SU-DHL-6 (cell line): ENCODE data around the gene FOXF1.

Experiments used
- EZH2phosphoT487 ChIP-seq: fragments of 200-600 bp; sonication (generic), shearing (Covaris generic); conservative IDR thresholded peaks from 2 replicates; pipeline ENCODE4 v1.6.1; 2018; ENCODE audit warnings: mild to moderate bottlenecking, antibody characterized with exemption, low read length, moderate library complexity, mixed read lengths
- TF ChIP-seq, protein P1 (sequence below): fragments of 200-600 bp; sonication (generic); IDR thresholded peaks from one replicate; pipeline ENCODE4 v1.5.1; 2017; ENCODE audit warnings: antibody characterized with exemption, mild to moderate bottlenecking, low read length, moderate library complexity; ENCODE audit not compliant: insufficient read depth, poor library complexity, severe bottlenecking

- TF ChIP-seq, protein P1, sequence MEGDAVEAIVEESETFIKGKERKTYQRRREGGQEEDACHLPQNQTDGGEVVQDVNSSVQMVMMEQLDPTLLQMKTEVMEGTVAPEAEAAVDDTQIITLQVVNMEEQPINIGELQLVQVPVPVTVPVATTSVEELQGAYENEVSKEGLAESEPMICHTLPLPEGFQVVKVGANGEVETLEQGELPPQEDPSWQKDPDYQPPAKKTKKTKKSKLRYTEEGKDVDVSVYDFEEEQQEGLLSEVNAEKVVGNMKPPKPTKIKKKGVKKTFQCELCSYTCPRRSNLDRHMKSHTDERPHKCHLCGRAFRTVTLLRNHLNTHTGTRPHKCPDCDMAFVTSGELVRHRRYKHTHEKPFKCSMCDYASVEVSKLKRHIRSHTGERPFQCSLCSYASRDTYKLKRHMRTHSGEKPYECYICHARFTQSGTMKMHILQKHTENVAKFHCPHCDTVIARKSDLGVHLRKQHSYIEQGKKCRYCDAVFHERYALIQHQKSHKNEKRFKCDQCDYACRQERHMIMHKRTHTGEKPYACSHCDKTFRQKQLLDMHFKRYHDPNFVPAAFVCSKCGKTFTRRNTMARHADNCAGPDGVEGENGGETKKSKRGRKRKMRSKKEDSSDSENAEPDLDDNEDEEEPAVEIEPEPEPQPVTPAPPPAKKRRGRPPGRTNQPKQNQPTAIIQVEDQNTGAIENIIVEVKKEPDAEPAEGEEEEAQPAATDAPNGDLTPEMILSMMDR: no peak
- no peak for TF ChIP-seq EZH2phosphoT487
Measured at GRCh38 chr16:86495357-86495701, 15.0 kb upstream of the FOXF1 start.
